SK-N-SH (cell line): Measurements from ENCODE around the gene CCDC138. TPM values are rescaled to one million over a fixed set of nuclear protein-coding genes. Genes with fewer than 3 reads are reported as not detected.

ENCODE experiments used
- CTCF ChIA-PET: fragments of 300-600, 350-600 bp; formaldehyde crosslinking; extraction: SDS; loops from one replicate; lab custom pipeline; 2021; lab: Yijun Ruan, JAX
- POLR2A ChIA-PET: fragments of 350-600 bp; sonication (Branson Sonifier 250); formaldehyde crosslinking; extraction: SDS; loops from one replicate; lab custom pipeline; 2020; ENCODE audit warnings: antibody characterized with exemption, inconsistent platforms; lab: Yijun Ruan, JAX
- DNase-seq: peaks from one replicate; pipeline ENCODE4 v3.0.0; 2012
- H2AFZ ChIP-seq: fragments of 200-600 bp; sonication (generic); 2 replicates; pipeline ENCODE4 v1.8.1; 2016; ENCODE audit warnings: antibody characterized with exemption, mild to moderate bottlenecking, low read depth
- H3F3A ChIP-seq: fragments of 200-600 bp; sonication (generic); replicated peaks from 2 replicates; pipeline ENCODE3; 2016; ENCODE audit warnings: antibody characterized with exemption, mild to moderate bottlenecking; ENCODE audit not compliant: insufficient read depth
- H3K27ac ChIP-seq, 2 experiments: fragments of 200-500 bp in 1 of 2; fragments of 200-600 bp in 1 of 2; sonication (Bioruptor generic) in 1 of 2; sonication (generic), shearing (Covaris generic) in 1 of 2; 2 replicates each; pipeline versions ENCODE4 v1.5.1 to v1.6.1; 2014 to 2016; ENCODE audit warnings: low read depth in 2 of 2, inconsistent platforms in 1 of 2, low read length in 1 of 2, mild to moderate bottlenecking in 1 of 2, mixed read lengths in 1 of 2
- H3K27me3 ChIP-seq: fragments of 200-600 bp; sonication (generic), shearing (Covaris generic); 2 replicates; pipeline ENCODE4 v1.6.1; 2016; ENCODE audit warnings: mixed run types; ENCODE audit not compliant: insufficient read depth
- H3K36me3 ChIP-seq, 2 experiments: fragments of 200-500 bp in 1 of 2; fragments of 200-600 bp in 1 of 2; sonication (Bioruptor generic) in 1 of 2; sonication (generic) in 1 of 2; replicated peaks in 1 of 2; 2 replicates each; pipeline versions ENCODE3 to v1.5.1; 2014 to 2016; ENCODE audit warnings: low read length in 1 of 2, mild to moderate bottlenecking in 1 of 2; ENCODE audit not compliant: insufficient read depth in 2 of 2, control insufficient read depth in 1 of 2
- H3K4me1 ChIP-seq, 2 experiments: fragments of 200-500 bp in 1 of 2; fragments of 200-600 bp in 1 of 2; sonication (Bioruptor generic) in 1 of 2; sonication (generic), shearing (Covaris generic) in 1 of 2; 2 replicates each; pipeline versions ENCODE4 v1.5.1 to v1.6.1; 2014 to 2016; ENCODE audit warnings: low read depth in 1 of 2, low read length in 1 of 2, mixed run types in 1 of 2; ENCODE audit not compliant: insufficient read depth in 2 of 2, control insufficient read depth in 1 of 2
- H3K4me2 ChIP-seq: fragments of 200-600 bp; sonication (generic), shearing (Covaris generic); 2 replicates; pipeline ENCODE4 v1.6.1; 2017; ENCODE audit warnings: mixed run types
- H3K4me3 ChIP-seq, 2 experiments: fragments of 200-500 bp in 1 of 2; fragments of 200-600 bp in 1 of 2; sonication (Bioruptor generic) in 1 of 2; sonication (generic), shearing (Covaris generic) in 1 of 2; 2 replicates each; pipeline versions ENCODE4 v1.5.1 to v1.8.1; 2014 to 2016; ENCODE audit warnings: low read depth in 2 of 2, inconsistent platforms in 1 of 2, low read length in 1 of 2, mild to moderate bottlenecking in 1 of 2, mixed read lengths in 1 of 2, moderate library complexity in 1 of 2
- H3K79me2 ChIP-seq: fragments of 200-600 bp; sonication (generic); 2 replicates; pipeline ENCODE4 v1.8.1; 2017; ENCODE audit warnings: mild to moderate bottlenecking; ENCODE audit not compliant: insufficient read depth
- H3K9ac ChIP-seq: fragments of 200-600 bp; sonication (generic); 2 replicates; pipeline ENCODE4 v1.6.1; 2017; ENCODE audit warnings: mixed run types
- H3K9me2 ChIP-seq: fragments of 200-600 bp; sonication (generic); 2 replicates; pipeline ENCODE4 v1.6.1; 2017; ENCODE audit warnings: mixed run types
- H3K9me3 ChIP-seq: fragments of 200-600 bp; sonication (generic); 2 replicates; pipeline ENCODE4 v1.6.1; 2017; ENCODE audit warnings: mixed run types, mild to moderate bottlenecking, moderate library complexity
- H4K20me1 ChIP-seq: fragments of 200-600 bp; sonication (generic); 2 replicates; pipeline ENCODE4 v1.6.1; 2017; ENCODE audit warnings: mild to moderate bottlenecking, mixed run types; ENCODE audit not compliant: insufficient read depth
- CHD2 ChIP-seq: fragments of 150-350 bp; IDR thresholded peaks from 2 replicates; pipeline ENCODE4 v1.6.1; 2018; ENCODE audit warnings: low read length; ENCODE audit not compliant: partially characterized antibody
- ELF1 ChIP-seq: IDR thresholded peaks from 2 replicates; pipeline ENCODE4 v1.4.0; 2012
- EZH2phosphoT487 ChIP-seq: fragments of 200-600 bp; sonication (generic); IDR thresholded peaks from 2 replicates; pipeline ENCODE4 v1.6.1; 2017; ENCODE audit warnings: low read depth, mixed run types, mild to moderate bottlenecking, antibody characterized with exemption, moderate library complexity, borderline replicate concordance
- FOSL2 ChIP-seq: IDR thresholded peaks from 2 replicates; pipeline ENCODE4 v1.4.0; 2012; ENCODE audit warnings: low read depth, mild to moderate bottlenecking, moderate library complexity, borderline replicate concordance
- FOXJ3 ChIP-seq: sonication (generic); formaldehyde crosslinking; IDR thresholded peaks from 2 replicates; pipeline ENCODE4 v1.5.1; 2020; ENCODE audit warnings: mild to moderate bottlenecking, missing genetic modification reagents
- FOXM1 ChIP-seq: IDR thresholded peaks from 2 replicates; pipeline ENCODE4 v1.4.0; 2012; ENCODE audit warnings: low read depth, mild to moderate bottlenecking
- GABPA ChIP-seq: IDR thresholded peaks from 2 replicates; pipeline ENCODE4 v1.4.0; 2012; ENCODE audit warnings: low read depth, mild to moderate bottlenecking
- IRF3 ChIP-seq: fragments of 150-350 bp; IDR thresholded peaks from 2 replicates; pipeline ENCODE4 v1.6.1; 2016; ENCODE audit warnings: mild to moderate bottlenecking, low read depth, low read length
- JUND ChIP-seq: IDR thresholded peaks from 2 replicates; pipeline ENCODE4 v1.4.0; 2012
- MEF2A ChIP-seq: IDR thresholded peaks from 2 replicates; pipeline ENCODE4 v1.4.0; 2012; ENCODE audit warnings: low read depth, borderline replicate concordance
- NRF1 ChIP-seq: IDR thresholded peaks from 2 replicates; pipeline ENCODE4 v1.6.1; 2012; ENCODE audit warnings: low read depth, mild to moderate bottlenecking, low read length
- RAD21 ChIP-seq: IDR thresholded peaks from 2 replicates; pipeline ENCODE4 v1.6.1; 2012; ENCODE audit warnings: mild to moderate bottlenecking, low read length
- TEAD4 ChIP-seq: IDR thresholded peaks from 2 replicates; pipeline ENCODE4 v1.4.0; 2012; ENCODE audit warnings: mild to moderate bottlenecking, borderline replicate concordance; ENCODE audit not compliant: insufficient read depth
- USF2 ChIP-seq: fragments of 150-350 bp; IDR thresholded peaks from 2 replicates; pipeline ENCODE4 v1.6.1; 2017; ENCODE audit warnings: antibody characterized with exemption, low read length, low read depth, borderline replicate concordance
- YY1 ChIP-seq: IDR thresholded peaks from 2 replicates; pipeline ENCODE4 v1.4.0; 2012; ENCODE audit warnings: low read depth, mild to moderate bottlenecking
- WGBS: methylation state at CpG from one replicate; pipeline ENCODE4 v1.1.6; 2017; ENCODE audit warnings: low lambda C conversion rate; 5-methylcytosine and 5-hydroxymethylcytosine counted together
- polyA plus RNA-seq, 3 experiments: library from polyadenylated mRNA; depleted of rRNA; stranded (reverse); fragments of >200 nt; gene quantifications; 2 replicates each; pipeline ENCODE4 v1.2.3, GENCODE V29; 2012
- TF ChIP-seq, protein P1 (sequence below): IDR thresholded peaks from 2 replicates; pipeline ENCODE4 v1.4.0; 2012; ENCODE audit warnings: low read depth

Gene CCDC138
- polyA plus RNA-seq, 1 of the 3 experiments (the other 2 are of a cell fraction): 1.2 TPM

GRCh38 chr2:108837198-108837597 lies 50.6 kb downstream of the CCDC138 start:
- no peaks in the 10 kb centered on the region for H3K4me1 ChIP-seq
- ChIA-PET POLR2A (no interaction called here), CTCF (no interaction called here)
- no peak overlapping the region for H3K27ac ChIP-seq
- peaks cover 15% of the 10 kb centered on the region; the same call in 1 of the 2 replicates for H3K9me3 ChIP-seq
- no peak for DNase-seq
- H3K79me2 ChIP-seq: no peaks in the 10 kb centered on the region
- H3K9ac ChIP-seq: no peak overlapping the region
- no peaks in the 10 kb centered on the region for H4K20me1 ChIP-seq
- H3K36me3 ChIP-seq: peaks cover 8 to 48% of the 10 kb centered on the region in 2 experiments
- H3K4me2 ChIP-seq: no peak overlapping the region
- no peaks in the 10 kb centered on the region for H3K9me2 ChIP-seq
- no peaks in the 10 kb centered on the region for H3K27me3 ChIP-seq
- TF ChIP-seq ELF1: no peak
- no peak for TF ChIP-seq JUND
- no peak for TF ChIP-seq FOXJ3
- TF ChIP-seq GABPA: no peak
- no peak for TF ChIP-seq CHD2
- TF ChIP-seq EZH2phosphoT487: no peak
- TF ChIP-seq FOSL2: no peak
- no peak for TF ChIP-seq IRF3
- TF ChIP-seq MEF2A: no peak
- TF ChIP-seq NRF1: no peak
- no peak for TF ChIP-seq USF2
- no peak for TF ChIP-seq FOXM1
- TF ChIP-seq TEAD4: no peak
- TF ChIP-seq YY1: no peak
- TF ChIP-seq, all 33 proteins: peak for 0
- peaks cover 7% of the 10 kb centered on the region for H3F3A ChIP-seq
- no peak overlapping the region for H3K4me3 ChIP-seq
- no peak overlapping the region for H2AFZ ChIP-seq
- whole genome bisulfite sequencing: 94% methylated on average over 7 of the region's 7 CpGs

DNA sequence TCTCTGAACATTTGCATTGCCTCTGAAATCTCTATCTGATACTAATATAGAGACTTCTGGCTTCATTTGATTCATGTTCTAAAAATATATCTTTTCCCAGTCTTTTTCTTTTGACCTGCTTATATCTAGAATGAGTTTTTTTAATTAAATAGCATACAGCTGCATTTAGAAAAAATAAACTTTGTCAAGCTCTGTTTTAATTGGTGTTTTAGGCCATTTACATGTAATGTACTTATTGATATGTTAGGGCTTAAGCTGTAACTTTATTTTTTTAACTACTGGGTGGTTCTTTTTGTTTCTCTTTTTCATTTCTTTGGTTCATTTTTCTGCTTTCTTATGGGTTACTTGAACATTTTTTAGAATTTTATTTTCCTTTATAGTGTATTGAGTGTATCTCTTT lies 54.9 kb downstream of the CCDC138 start:
- CTCF ChIA-PET: no interaction called here
- peaks cover 10% of the 10 kb centered on the region; the same call in 1 of the 2 replicates for H3K9me3 ChIP-seq

More for the DNA sequence above, 54.9 kb downstream of the CCDC138 start:
- H4K20me1 ChIP-seq: no peaks in the 10 kb centered on the region
- TF ChIP-seq, protein P1, sequence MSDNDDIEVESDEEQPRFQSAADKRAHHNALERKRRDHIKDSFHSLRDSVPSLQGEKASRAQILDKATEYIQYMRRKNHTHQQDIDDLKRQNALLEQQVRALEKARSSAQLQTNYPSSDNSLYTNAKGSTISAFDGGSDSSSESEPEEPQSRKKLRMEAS: no peak
- TF ChIP-seq FOSL2: no peak
- no peak for TF ChIP-seq RAD21
- H2AFZ ChIP-seq: no peak overlapping the region
- POLR2A ChIA-PET: no interaction called here
- H3K4me1 ChIP-seq: no peaks in the 10 kb centered on the region
- no peaks in the 10 kb centered on the region for H3K9me2 ChIP-seq
- H3K4me3 ChIP-seq: no peak overlapping the region
- H3K9ac ChIP-seq: no peak overlapping the region
- H3K4me2 ChIP-seq: no peak overlapping the region
- H3K27me3 ChIP-seq: no peaks in the 10 kb centered on the region
- no peak overlapping the region for H3K27ac ChIP-seq
- H3K79me2 ChIP-seq: no peaks in the 10 kb centered on the region
- peaks cover 7 to 47% of the 10 kb centered on the region in 2 experiments for H3K36me3 ChIP-seq
- H3F3A ChIP-seq: peaks cover 7% of the 10 kb centered on the region
- DNase-seq: no peak
